B cell (primary cell): ENCODE measurements around the gene PIM3.

Experiments
- CTCF ChIP-seq: fragments of 200-600 bp; IDR thresholded peaks from one replicate; pipeline ENCODE4 v1.8.0; 2022; ENCODE audit warnings: antibody characterized with exemption, mild to moderate bottlenecking
- EZH2 ChIP-seq: IDR thresholded peaks from 2 replicates; pipeline ENCODE4 v1.6.1; 2012; ENCODE audit warnings: borderline replicate concordance, low read depth, mild to moderate bottlenecking, moderate library complexity, low read length; ENCODE audit not compliant: insufficient read depth, poor library complexity, severe bottlenecking

GRCh38 chr22:49913446-49913845 is 47.1 kb upstream of the PIM3 start:
- no peak for TF ChIP-seq CTCF
- TF ChIP-seq EZH2 = no peak
